SK-N-SH treated with all-trans-retinoic acid at 6 μM for 48 hours (cell line): ENCODE results near the gene REXO1.

ENCODE experiments used
- ATAC-seq: fragments of 200-7000 bp; cut with Tn5 transposase; 3 replicates; pipeline ENCODE4 v1.9.1; 2020; ENCODE audit warnings: mild to moderate bottlenecking, moderate library complexity
- ARNTL ChIP-seq: fragments of 450-650 bp; formaldehyde crosslinking; IDR thresholded peaks from 2 replicates; pipeline ENCODE4 v1.5.0; 2020; ENCODE audit warnings: low read depth, mild to moderate bottlenecking, moderate library complexity, borderline replicate concordance
- BACH2 ChIP-seq: fragments of 250-450 bp; sonication (Bioruptor Pico); IDR thresholded peaks from 2 replicates; pipeline ENCODE4 v1.9.0; 2021; ENCODE audit warnings: mild to moderate bottlenecking, borderline replicate concordance
- CSDC2 ChIP-seq: fragments of 250-450 bp; sonication (Bioruptor Pico); IDR thresholded peaks from 2 replicates; pipeline ENCODE4 v1.5.0; 2020; ENCODE audit warnings: mild to moderate bottlenecking, moderate library complexity
- ESRRG ChIP-seq: fragments of 250-450 bp; sonication (Bioruptor Pico); IDR thresholded peaks from 2 replicates; pipeline ENCODE4 v1.6.1; 2021; ENCODE audit warnings: mild to moderate bottlenecking
- GLIS3 ChIP-seq: fragments of 250-450 bp; sonication (Bioruptor Pico); IDR thresholded peaks from 2 replicates; pipeline ENCODE4 v1.5.0; 2020; ENCODE audit warnings: mild to moderate bottlenecking, moderate library complexity
- ISL1 ChIP-seq: fragments of 250-450 bp; sonication (Bioruptor Pico); IDR thresholded peaks from 2 replicates; pipeline ENCODE4 v2.1.2; 2022; ENCODE audit warnings: mild to moderate bottlenecking, moderate library complexity
- OSR1 ChIP-seq: fragments of 250-450 bp; sonication (Bioruptor Pico); IDR thresholded peaks from 2 replicates; pipeline ENCODE4 v1.8.0; 2022; ENCODE audit warnings: moderate library complexity, mild to moderate bottlenecking, inconsistent platforms
- PPARA ChIP-seq: fragments of 250-450 bp; sonication (Bioruptor Pico); IDR thresholded peaks from 2 replicates; pipeline ENCODE4 v1.5.0; 2020; ENCODE audit warnings: mild to moderate bottlenecking, borderline replicate concordance
- RARB ChIP-seq: fragments of 250-450 bp; sonication (Bioruptor Pico); IDR thresholded peaks from 2 replicates; pipeline ENCODE4 v1.8.0; 2021; ENCODE audit warnings: mild to moderate bottlenecking, moderate library complexity
- SNAI2 ChIP-seq: fragments of 250-450 bp; sonication (Bioruptor Pico); IDR thresholded peaks from 2 replicates; pipeline ENCODE4 v1.5.0; 2020; ENCODE audit warnings: mild to moderate bottlenecking, moderate library complexity
- TCF4 ChIP-seq: fragments of 250-450 bp; sonication (Bioruptor Pico); IDR thresholded peaks from 2 replicates; pipeline ENCODE4 v1.8.0; 2021; ENCODE audit warnings: mild to moderate bottlenecking, moderate library complexity, borderline replicate concordance
- TOX ChIP-seq: fragments of 250-450 bp; sonication (Bioruptor Pico); IDR thresholded peaks from 2 replicates; pipeline ENCODE4 v1.8.0; 2021; ENCODE audit warnings: mild to moderate bottlenecking, moderate library complexity, borderline replicate concordance
- ZFP3 ChIP-seq: fragments of 250-450 bp; sonication (Bioruptor Pico); IDR thresholded peaks from 2 replicates; pipeline ENCODE4 v1.5.0; 2020; ENCODE audit warnings: mild to moderate bottlenecking, moderate library complexity
- ZFP30 ChIP-seq: fragments of 450-650 bp; formaldehyde crosslinking; IDR thresholded peaks from 2 replicates; pipeline ENCODE4 v1.5.0; 2022; ENCODE audit warnings: mild to moderate bottlenecking, moderate library complexity
- ZNF565 ChIP-seq: fragments of 450-650 bp; formaldehyde crosslinking; conservative IDR thresholded peaks from 2 replicates; pipeline ENCODE4 v1.5.0; 2020; ENCODE audit warnings: low read depth, mild to moderate bottlenecking, moderate library complexity
- ZNF70 ChIP-seq: fragments of 450-650 bp; formaldehyde crosslinking; IDR thresholded peaks from 2 replicates; pipeline ENCODE4 v1.5.0; 2020; ENCODE audit warnings: mild to moderate bottlenecking, moderate library complexity
- ZNF8 ChIP-seq: fragments of 450-650 bp; formaldehyde crosslinking; IDR thresholded peaks from 2 replicates; pipeline ENCODE4 v1.5.0; 2020; ENCODE audit warnings: mild to moderate bottlenecking, moderate library complexity
- TF ChIP-seq, protein P1 (sequence below): fragments of 250-450 bp; sonication (Bioruptor Pico); IDR thresholded peaks from 2 replicates; pipeline ENCODE4 v1.5.1; 2020; ENCODE audit warnings: low read depth, mild to moderate bottlenecking, moderate library complexity
- TF ChIP-seq, protein P2 (sequence below): fragments of 250-450 bp; sonication (Bioruptor Pico); IDR thresholded peaks from 2 replicates; pipeline ENCODE4 v1.8.0; 2020; ENCODE audit warnings: mild to moderate bottlenecking, moderate library complexity, borderline replicate concordance
- TF ChIP-seq, protein P3 (sequence below): fragments of 250-450 bp; sonication (Bioruptor Pico); IDR thresholded peaks from 2 replicates; pipeline ENCODE4 v1.5.1; 2021; ENCODE audit warnings: mild to moderate bottlenecking, moderate library complexity
- TF ChIP-seq, protein P4 (sequence below): fragments of 250-450 bp; sonication (Bioruptor Pico); IDR thresholded peaks from 2 replicates; pipeline ENCODE4 v1.5.0; 2020; ENCODE audit warnings: mild to moderate bottlenecking, moderate library complexity
- TF ChIP-seq, protein P5 (sequence below): fragments of 250-450 bp; sonication (Bioruptor Pico); IDR thresholded peaks from 2 replicates; pipeline ENCODE4 v1.8.0; 2021; ENCODE audit warnings: low read depth, mild to moderate bottlenecking, moderate library complexity, borderline replicate concordance

Gene REXO1

DNA sequence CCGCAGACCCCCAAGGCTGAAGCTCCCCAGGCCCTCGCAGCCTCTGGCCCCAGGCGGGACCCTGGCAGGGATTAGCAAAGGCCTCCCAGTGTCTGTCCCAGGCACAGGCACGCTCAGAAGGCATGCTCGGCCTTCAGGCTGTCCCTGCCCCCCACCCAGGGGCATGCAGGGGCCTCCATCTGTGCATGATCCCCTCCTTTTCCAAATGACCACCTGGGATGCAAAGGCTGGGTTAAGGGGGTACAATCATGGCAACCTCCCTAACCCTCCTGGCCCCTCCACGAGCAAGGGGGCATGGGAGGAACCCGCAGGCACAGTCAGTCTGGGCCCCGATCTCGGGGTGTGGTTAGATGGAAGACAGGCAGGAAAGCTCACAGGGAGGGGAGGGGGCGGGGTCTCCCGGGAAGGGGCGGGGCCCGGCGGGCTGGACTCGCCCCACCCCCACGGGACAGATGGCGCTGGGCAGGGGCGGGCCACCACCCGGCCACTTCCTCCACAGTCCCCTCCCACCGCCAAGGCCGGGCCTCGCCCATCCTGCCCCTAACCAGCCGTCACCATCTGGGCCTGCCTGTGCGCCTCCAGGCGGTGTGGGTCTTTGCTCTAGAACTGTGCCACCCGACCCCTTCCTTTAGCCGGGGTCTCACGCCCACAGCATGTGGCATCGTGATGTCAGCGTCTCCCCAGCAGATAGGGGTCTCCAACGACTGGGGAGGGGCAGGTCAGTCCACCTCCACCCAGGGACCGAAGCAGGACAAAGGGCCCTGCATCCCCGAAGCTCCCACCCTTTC, 7.0 kb upstream of the REXO1 start (continued):
- TF ChIP-seq TOX (CRISPR knock-in tag) (no peak), ESRRG (CRISPR knock-in tag) (no peak), ZNF565 (no peak), SNAI2 (CRISPR knock-in tag) (no peak), ZNF8 (CRISPR knock-in tag) (no peak), PPARA (no peak)
- TF ChIP-seq, protein P1, sequence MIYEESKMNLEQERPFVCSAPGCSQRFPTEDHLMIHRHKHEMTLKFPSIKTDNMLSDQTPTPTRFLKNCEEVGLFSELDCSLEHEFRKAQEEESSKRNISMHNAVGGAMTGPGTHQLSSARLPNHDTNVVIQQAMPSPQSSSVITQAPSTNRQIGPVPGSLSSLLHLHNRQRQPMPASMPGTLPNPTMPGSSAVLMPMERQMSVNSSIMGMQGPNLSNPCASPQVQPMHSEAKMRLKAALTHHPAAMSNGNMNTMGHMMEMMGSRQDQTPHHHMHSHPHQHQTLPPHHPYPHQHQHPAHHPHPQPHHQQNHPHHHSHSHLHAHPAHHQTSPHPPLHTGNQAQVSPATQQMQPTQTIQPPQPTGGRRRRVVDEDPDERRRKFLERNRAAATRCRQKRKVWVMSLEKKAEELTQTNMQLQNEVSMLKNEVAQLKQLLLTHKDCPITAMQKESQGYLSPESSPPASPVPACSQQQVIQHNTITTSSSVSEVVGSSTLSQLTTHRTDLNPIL (CRISPR knock-in tag): no peak

DNA sequence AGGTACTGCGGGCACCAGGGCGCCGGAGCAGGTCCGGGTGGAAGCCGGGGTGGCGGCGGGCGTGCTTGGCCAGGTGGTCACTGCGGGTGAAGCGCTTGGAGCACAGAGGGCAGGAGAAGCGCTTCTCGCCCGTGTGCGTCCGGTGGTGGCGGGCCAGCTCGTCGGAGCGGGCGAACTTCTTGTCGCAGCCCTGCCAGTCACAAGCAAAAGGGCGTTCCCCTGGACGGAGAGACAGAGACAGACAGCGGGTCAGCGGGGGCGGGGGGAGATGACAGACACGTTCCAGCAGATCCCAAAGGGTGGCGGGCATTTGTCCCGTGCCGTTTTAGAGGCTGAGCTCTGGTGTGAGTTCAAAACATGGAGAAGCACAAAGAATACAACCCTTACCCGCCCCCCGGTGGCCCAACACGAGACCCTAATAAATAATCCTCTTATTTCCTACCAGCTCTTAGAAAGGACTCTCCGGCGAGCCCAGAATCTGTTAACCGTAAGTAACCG, 6.3 kb upstream of the REXO1 start:
- no peak for TF ChIP-seq GLIS3
- TF ChIP-seq, protein P2, sequence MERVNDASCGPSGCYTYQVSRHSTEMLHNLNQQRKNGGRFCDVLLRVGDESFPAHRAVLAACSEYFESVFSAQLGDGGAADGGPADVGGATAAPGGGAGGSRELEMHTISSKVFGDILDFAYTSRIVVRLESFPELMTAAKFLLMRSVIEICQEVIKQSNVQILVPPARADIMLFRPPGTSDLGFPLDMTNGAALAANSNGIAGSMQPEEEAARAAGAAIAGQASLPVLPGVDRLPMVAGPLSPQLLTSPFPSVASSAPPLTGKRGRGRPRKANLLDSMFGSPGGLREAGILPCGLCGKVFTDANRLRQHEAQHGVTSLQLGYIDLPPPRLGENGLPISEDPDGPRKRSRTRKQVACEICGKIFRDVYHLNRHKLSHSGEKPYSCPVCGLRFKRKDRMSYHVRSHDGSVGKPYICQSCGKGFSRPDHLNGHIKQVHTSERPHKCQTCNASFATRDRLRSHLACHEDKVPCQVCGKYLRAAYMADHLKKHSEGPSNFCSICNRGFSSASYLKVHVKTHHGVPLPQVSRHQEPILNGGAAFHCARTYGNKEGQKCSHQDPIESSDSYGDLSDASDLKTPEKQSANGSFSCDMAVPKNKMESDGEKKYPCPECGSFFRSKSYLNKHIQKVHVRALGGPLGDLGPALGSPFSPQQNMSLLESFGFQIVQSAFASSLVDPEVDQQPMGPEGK (CRISPR knock-in tag): no peak
- no peak for TF ChIP-seq ZFP30 (CRISPR knock-in tag)
- TF ChIP-seq OSR1: no peak
- TF ChIP-seq BACH2 (CRISPR knock-in tag): no peak
- TF ChIP-seq ESRRG (CRISPR knock-in tag): no peak
- TF ChIP-seq ZNF70 (CRISPR knock-in tag): no peak
- TF ChIP-seq, protein P1 (CRISPR knock-in tag): no peak
- TF ChIP-seq CSDC2: no peak
- TF ChIP-seq, protein P3, sequence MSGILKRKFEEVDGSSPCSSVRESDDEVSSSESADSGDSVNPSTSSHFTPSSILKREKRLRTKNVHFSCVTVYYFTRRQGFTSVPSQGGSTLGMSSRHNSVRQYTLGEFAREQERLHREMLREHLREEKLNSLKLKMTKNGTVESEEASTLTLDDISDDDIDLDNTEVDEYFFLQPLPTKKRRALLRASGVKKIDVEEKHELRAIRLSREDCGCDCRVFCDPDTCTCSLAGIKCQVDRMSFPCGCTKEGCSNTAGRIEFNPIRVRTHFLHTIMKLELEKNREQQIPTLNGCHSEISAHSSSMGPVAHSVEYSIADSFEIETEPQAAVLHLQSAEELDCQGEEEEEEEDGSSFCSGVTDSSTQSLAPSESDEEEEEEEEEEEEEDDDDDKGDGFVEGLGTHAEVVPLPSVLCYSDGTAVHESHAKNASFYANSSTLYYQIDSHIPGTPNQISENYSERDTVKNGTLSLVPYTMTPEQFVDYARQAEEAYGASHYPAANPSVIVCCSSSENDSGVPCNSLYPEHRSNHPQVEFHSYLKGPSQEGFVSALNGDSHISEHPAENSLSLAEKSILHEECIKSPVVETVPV: no peak
- TF ChIP-seq TOX (CRISPR knock-in tag): no peak
- no peak for TF ChIP-seq TCF4 (CRISPR knock-in tag)
- no peak for TF ChIP-seq SNAI2 (CRISPR knock-in tag)
- TF ChIP-seq ARNTL: no peak
- no peak for TF ChIP-seq ISL1 (CRISPR knock-in tag)
- ATAC-seq: no peak

- TF ChIP-seq ESRRG (CRISPR knock-in tag) (no peak), BACH2 (CRISPR knock-in tag) (no peak), ZFP3 (CRISPR knock-in tag) (no peak), OSR1 (no peak), CSDC2 (no peak), ARNTL (no peak), TOX (CRISPR knock-in tag) (no peak), RARB (CRISPR knock-in tag) (no peak), ZNF565 (no peak)
- TF ChIP-seq, protein P4, sequence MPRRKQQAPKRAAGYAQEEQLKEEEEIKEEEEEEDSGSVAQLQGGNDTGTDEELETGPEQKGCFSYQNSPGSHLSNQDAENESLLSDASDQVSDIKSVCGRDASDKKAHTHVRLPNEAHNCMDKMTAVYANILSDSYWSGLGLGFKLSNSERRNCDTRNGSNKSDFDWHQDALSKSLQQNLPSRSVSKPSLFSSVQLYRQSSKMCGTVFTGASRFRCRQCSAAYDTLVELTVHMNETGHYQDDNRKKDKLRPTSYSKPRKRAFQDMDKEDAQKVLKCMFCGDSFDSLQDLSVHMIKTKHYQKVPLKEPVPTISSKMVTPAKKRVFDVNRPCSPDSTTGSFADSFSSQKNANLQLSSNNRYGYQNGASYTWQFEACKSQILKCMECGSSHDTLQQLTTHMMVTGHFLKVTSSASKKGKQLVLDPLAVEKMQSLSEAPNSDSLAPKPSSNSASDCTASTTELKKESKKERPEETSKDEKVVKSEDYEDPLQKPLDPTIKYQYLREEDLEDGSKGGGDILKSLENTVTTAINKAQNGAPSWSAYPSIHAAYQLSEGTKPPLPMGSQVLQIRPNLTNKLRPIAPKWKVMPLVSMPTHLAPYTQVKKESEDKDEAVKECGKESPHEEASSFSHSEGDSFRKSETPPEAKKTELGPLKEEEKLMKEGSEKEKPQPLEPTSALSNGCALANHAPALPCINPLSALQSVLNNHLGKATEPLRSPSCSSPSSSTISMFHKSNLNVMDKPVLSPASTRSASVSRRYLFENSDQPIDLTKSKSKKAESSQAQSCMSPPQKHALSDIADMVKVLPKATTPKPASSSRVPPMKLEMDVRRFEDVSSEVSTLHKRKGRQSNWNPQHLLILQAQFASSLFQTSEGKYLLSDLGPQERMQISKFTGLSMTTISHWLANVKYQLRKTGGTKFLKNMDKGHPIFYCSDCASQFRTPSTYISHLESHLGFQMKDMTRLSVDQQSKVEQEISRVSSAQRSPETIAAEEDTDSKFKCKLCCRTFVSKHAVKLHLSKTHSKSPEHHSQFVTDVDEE (CRISPR knock-in tag): no peak
- TF ChIP-seq, protein P1 (CRISPR knock-in tag): no peak
- TF ChIP-seq, protein P3: no peak
- TF ChIP-seq, protein P5, sequence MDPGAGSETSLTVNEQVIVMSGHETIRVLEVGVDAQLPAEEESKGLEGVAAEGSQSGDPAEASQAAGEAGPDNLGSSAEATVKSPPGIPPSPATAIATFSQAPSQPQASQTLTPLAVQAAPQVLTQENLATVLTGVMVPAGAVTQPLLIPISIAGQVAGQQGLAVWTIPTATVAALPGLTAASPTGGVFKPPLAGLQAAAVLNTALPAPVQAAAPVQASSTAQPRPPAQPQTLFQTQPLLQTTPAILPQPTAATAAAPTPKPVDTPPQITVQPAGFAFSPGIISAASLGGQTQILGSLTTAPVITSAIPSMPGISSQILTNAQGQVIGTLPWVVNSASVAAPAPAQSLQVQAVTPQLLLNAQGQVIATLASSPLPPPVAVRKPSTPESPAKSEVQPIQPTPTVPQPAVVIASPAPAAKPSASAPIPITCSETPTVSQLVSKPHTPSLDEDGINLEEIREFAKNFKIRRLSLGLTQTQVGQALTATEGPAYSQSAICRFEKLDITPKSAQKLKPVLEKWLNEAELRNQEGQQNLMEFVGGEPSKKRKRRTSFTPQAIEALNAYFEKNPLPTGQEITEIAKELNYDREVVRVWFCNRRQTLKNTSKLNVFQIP (CRISPR knock-in tag): no peak
- TF ChIP-seq, all 23 proteins: peak for 0
Observed at GRCh38 chr19:1854039-1854541, 5.8 kb upstream of the REXO1 start.

More at GRCh38 chr19:1854039-1854541, 5.8 kb upstream of the REXO1 start:
- ATAC-seq: no peak
